H1 (cell line): ENCODE results near the gene TCEAL1. TPM values are rescaled to one million over a fixed set of nuclear protein-coding genes. Genes with fewer than 3 reads are reported as not detected.
"Not testable (repeated sequence)": the region's sequence is repeated elsewhere in the genome, so short reads cannot be mapped to it uniquely, and the experiment has no call there.

Experiments
- CTCF ChIA-PET: fragments of 300-600 bp; sonication (Branson Sonifier 250); formaldehyde crosslinking; loops from one replicate; lab custom pipeline; 2021; ENCODE audit not compliant: partially characterized antibody; lab: Charles Lee
- POLR2A ChIA-PET: fragments of 300-600 bp; sonication (Branson Sonifier 250); formaldehyde crosslinking; loops from one replicate; lab custom pipeline; 2021; ENCODE audit warnings: inconsistent platforms; ENCODE audit not compliant: partially characterized antibody; lab: Charles Lee
- DNase-seq, 2 experiments: peaks; one replicate each; pipeline versions ENCODE4 v3.0.0 to v3.0.0-alpha.2; 2010 to 2022; ENCODE audit warnings: low spot score in 2 of 2, low read depth in 1 of 2, mixed read lengths in 1 of 2
- FAIRE-seq: peaks from 2 replicates; lab custom pipeline; 2011; peaks lifted over from hg19 to GRCh38; lab: Jason Lieb, UNC
- H2AFZ ChIP-seq: 2 replicates; pipeline ENCODE4 v1.8.1; 2012; ENCODE audit warnings: low read length, inconsistent platforms
- H2AK5ac ChIP-seq: 2 replicates; pipeline ENCODE4 v1.6.1; 2013; ENCODE audit warnings: low read depth, low read length
- H2BK120ac ChIP-seq: replicated peaks from 2 replicates; pipeline ENCODE3; 2013; ENCODE audit warnings: low read depth, low read length, inconsistent platforms
- H2BK12ac ChIP-seq: 2 replicates; pipeline ENCODE4 v1.6.1; 2013; ENCODE audit warnings: low read depth, low read length
- H2BK15ac ChIP-seq: 2 replicates; pipeline ENCODE4 v1.6.1; 2013; ENCODE audit warnings: low read length
- H2BK20ac ChIP-seq: 2 replicates; pipeline ENCODE4 v1.6.1; 2013; ENCODE audit warnings: low read length
- H2BK5ac ChIP-seq: 2 replicates; pipeline ENCODE4 v1.6.1; 2013; ENCODE audit warnings: low read depth, low read length
- H3K14ac ChIP-seq: 2 replicates; pipeline ENCODE4 v1.6.1; 2013; ENCODE audit warnings: inconsistent platforms; ENCODE audit not compliant: insufficient read length
- H3K18ac ChIP-seq: 2 replicates; pipeline ENCODE4 v1.6.1; 2013; ENCODE audit warnings: low read length; ENCODE audit errors: extremely low read depth
- H3K23ac ChIP-seq: 2 replicates; pipeline ENCODE4 v1.6.1; 2013; ENCODE audit warnings: inconsistent platforms; ENCODE audit not compliant: insufficient read length
- H3K23me2 ChIP-seq: 2 replicates; pipeline ENCODE4 v1.6.1; 2013; ENCODE audit warnings: low read depth, low read length
- H3K27ac ChIP-seq: 2 replicates; pipeline ENCODE4 v1.6.1; 2011; ENCODE audit warnings: low read depth, low read length, inconsistent platforms
- H3K27me3 ChIP-seq, 4 experiments: replicated peaks in 1 of 4; 1 replicate in 1 of 4; 2 replicates in 3 of 4; pipeline versions ENCODE4 v1.6.1 to v1.8.1; 2011 to 2013; ENCODE audit warnings: low read length in 3 of 4, mild to moderate bottlenecking in 3 of 4, inconsistent platforms in 2 of 4, mixed read lengths in 2 of 4, moderate library complexity in 1 of 4; ENCODE audit not compliant: control insufficient read depth in 3 of 4, insufficient read depth in 3 of 4; ENCODE audit errors: extremely low read depth in 1 of 4
- H3K36me3 ChIP-seq, 4 experiments: 2 replicates each; pipeline versions ENCODE4 v1.6.1 to v1.8.1; 2011 to 2013; ENCODE audit warnings: mild to moderate bottlenecking in 4 of 4, low read length in 3 of 4, moderate library complexity in 2 of 4, control low read depth in 1 of 4, inconsistent platforms in 1 of 4; ENCODE audit not compliant: insufficient read depth in 4 of 4, control insufficient read depth in 2 of 4
- H3K4ac ChIP-seq: replicated peaks from 2 replicates; pipeline ENCODE3; 2013; ENCODE audit warnings: low read length, low read depth, mixed read lengths, inconsistent platforms; ENCODE audit not compliant: insufficient read length
- H3K4me1 ChIP-seq, 4 experiments: replicated peaks in 1 of 4; 1 replicate in 1 of 4; 2 replicates in 3 of 4; pipeline versions ENCODE4 v1.6.1 to v1.8.1; 2011 to 2013; ENCODE audit warnings: low read length in 3 of 4, inconsistent platforms in 2 of 4, mixed read lengths in 1 of 4; ENCODE audit not compliant: insufficient read depth in 4 of 4, control insufficient read depth in 3 of 4
- H3K4me2 ChIP-seq, 2 experiments: 2 replicates each; pipeline versions ENCODE4 v1.6.1 to v1.8.1; 2011 to 2013; ENCODE audit warnings: low read depth in 2 of 2, low read length in 2 of 2, control low read depth in 1 of 2, inconsistent platforms in 1 of 2, mild to moderate bottlenecking in 1 of 2; ENCODE audit not compliant: insufficient read depth in 1 of 2
- H3K4me3 ChIP-seq, 4 experiments: fragments of 200-600, 300-600 bp in 1 of 4; sonication (generic), shearing (Covaris generic), sonication (Bioruptor Twin) in 1 of 4; 2 replicates each; pipeline versions ENCODE4 v1.5.1 to v1.8.1; 2011 to 2016; ENCODE audit warnings: low read length in 4 of 4, low read depth in 3 of 4, control low read depth in 2 of 4, inconsistent platforms in 2 of 4, mild to moderate bottlenecking in 2 of 4, mixed read lengths in 1 of 4, moderate library complexity in 1 of 4; ENCODE audit not compliant: insufficient read depth in 2 of 4; ENCODE audit errors: extremely low read depth in 1 of 4
- H3K56ac ChIP-seq: replicated peaks from 2 replicates; pipeline ENCODE3; 2013; ENCODE audit warnings: low read depth, mild to moderate bottlenecking, mixed read lengths, low read length, inconsistent platforms; ENCODE audit not compliant: insufficient read length
- H3K79me1 ChIP-seq: 2 replicates; pipeline ENCODE4 v1.6.1; 2013; ENCODE audit warnings: low read depth, low read length, control low read depth
- H3K79me2 ChIP-seq, 2 experiments: 2 replicates each; pipeline versions ENCODE4 v1.6.1 to v1.8.1; 2012 to 2013; ENCODE audit warnings: low read length in 2 of 2, mild to moderate bottlenecking in 2 of 2, inconsistent platforms in 1 of 2; ENCODE audit not compliant: insufficient read depth in 2 of 2, control insufficient read depth in 1 of 2
- H3K9ac ChIP-seq, 4 experiments: replicated peaks in 1 of 4; 1 replicate in 1 of 4; 2 replicates in 3 of 4; pipeline versions ENCODE4 v1.6.1 to v1.8.1; 2011 to 2013; ENCODE audit warnings: low read depth in 3 of 4, low read length in 3 of 4, control low read depth in 2 of 4, mild to moderate bottlenecking in 2 of 4, moderate library complexity in 2 of 4, inconsistent platforms in 1 of 4; ENCODE audit errors: extremely low read depth in 1 of 4
- H3K9me3 ChIP-seq, 2 experiments: 2 replicates each; pipeline versions ENCODE4 v1.6.1 to v1.8.1; 2012 to 2013; ENCODE audit warnings: mild to moderate bottlenecking in 2 of 2, moderate library complexity in 2 of 2, control low read depth in 1 of 2, inconsistent platforms in 1 of 2, low read depth in 1 of 2, low read length in 1 of 2, mixed read lengths in 1 of 2; ENCODE audit not compliant: insufficient read depth in 2 of 2
- H4K20me1 ChIP-seq, 2 experiments: replicated peaks in 1 of 2; 2 replicates each; pipeline versions ENCODE3 to v1.8.1; 2011 to 2013; ENCODE audit warnings: inconsistent platforms in 2 of 2, low read length in 2 of 2, mild to moderate bottlenecking in 1 of 2; ENCODE audit not compliant: insufficient read depth in 2 of 2, control insufficient read depth in 1 of 2
- H4K5ac ChIP-seq: 2 replicates; pipeline ENCODE4 v1.6.1; 2013; ENCODE audit warnings: low read length, low read depth, mixed read lengths, inconsistent platforms; ENCODE audit not compliant: insufficient read length
- H4K8ac ChIP-seq: 2 replicates; pipeline ENCODE4 v1.8.0; 2013; ENCODE audit warnings: mild to moderate bottlenecking, moderate library complexity, low read length, inconsistent platforms; ENCODE audit not compliant: insufficient read depth; ENCODE audit errors: extremely low read depth
- H4K91ac ChIP-seq: replicated peaks from 2 replicates; pipeline ENCODE3; 2013; ENCODE audit warnings: low read length, mixed read lengths, inconsistent platforms; ENCODE audit not compliant: insufficient read length
- WGBS, 2 experiments: shearing (Covaris generic) in 1 of 2; methylation state at CpG; one replicate each; pipeline versions ENCODE4 v1.1.6 to v1.1.7; 2013 to 2015; ENCODE audit warnings: low lambda C conversion rate in 2 of 2, mixed read lengths in 2 of 2, inconsistent platforms in 1 of 2, low coverage in 1 of 2, missing lambda C conversion rate in 1 of 2; ENCODE audit not compliant: insufficient replicate concordance in 2 of 2, insufficient coverage in 1 of 2, insufficient read length in 1 of 2; ENCODE audit errors: extremely low coverage in 1 of 2, missing lambda C conversion rate in 1 of 2; 5-methylcytosine and 5-hydroxymethylcytosine counted together
- polyA plus RNA-seq, 7 experiments: library from polyadenylated mRNA; depleted of rRNA in 3 of 7; stranded (reverse) in 5 of 7; unstranded in 2 of 7; fragments of >200 nt in 5 of 7; fragments of 200-250 nt in 2 of 7; gene quantifications; 1 replicate in 5 of 7; 2 replicates in 1 of 7; 4 replicates in 1 of 7; pipeline versions ENCODE4 v1.2.1 to v1.2.3, GENCODE V29; 2011 to 2013; ENCODE audit warnings: missing spikeins in 2 of 7, mixed read lengths in 2 of 7
- total RNA-seq: library from RNA; stranded (reverse); fragmentation: NEBNext Ultra II Directional; extraction: Animal tissue kit (Norgen Biotek cat#: 25700); gene quantifications from 2 replicates; pipeline ENCODE4 v1.2.1, GENCODE V29; 2021

TCEAL1 gene
- total and polyA plus RNA-seq, 2 of the 8 experiments (the other 6 are each of a cell fraction or from before 2014, with no cell fraction given), result 3.9 to 4.1 TPM

- CTCF ChIA-PET, FAIRE-seq: not testable (repeated sequence)
These were observed 33.6 kb upstream of the TCEAL1 start for GRCh38 chrX:103595202-103595601.

More at GRCh38 chrX:103595202-103595601, 33.6 kb upstream of the TCEAL1 start:
- not testable (repeated sequence) for H4K5ac ChIP-seq, H3K27ac ChIP-seq, H3K79me1 ChIP-seq, H2BK20ac ChIP-seq, H4K20me1 ChIP-seq, H3K79me2 ChIP-seq, H3K4me1 ChIP-seq, H2AFZ ChIP-seq, H3K4me2 ChIP-seq, H2BK120ac ChIP-seq, H3K23me2 ChIP-seq, H3K36me3 ChIP-seq, H3K27me3 ChIP-seq, H3K23ac ChIP-seq, H2BK15ac ChIP-seq, H4K8ac ChIP-seq, H3K18ac ChIP-seq, H2BK12ac ChIP-seq, H3K4ac ChIP-seq, H4K91ac ChIP-seq, H3K56ac ChIP-seq, H3K9ac ChIP-seq, H2BK5ac ChIP-seq, H3K9me3 ChIP-seq, DNase-seq, H2AK5ac ChIP-seq, H3K4me3 ChIP-seq, H3K14ac ChIP-seq
- POLR2A ChIA-PET, result interaction anchor here (1.5 kb wide), 1 partner anchor 10 kb away, joined by 6 read pairs; the partner anchor contains the start of gene TCEAL4
- WGBS, 2 experiments, result 95% methylated on average over 6 of the region's 6 CpGs; no CpG with 5 or more reads in 1 of the 2 experiments
